Hematopoietic multipotent progenitor cell treated with erythropoietin and hydrocortisone succinate and interleukin-3 and kit ligand, for 15 days (in vitro differentiated cells): Measurements from ENCODE around the gene TNFRSF13B.

Experiments used
- DNase-seq: peaks from one replicate; pipeline ENCODE4 v3.0.0-alpha.2; 2015; ENCODE audit warnings: low spot score

TNFRSF13B gene

DNA sequence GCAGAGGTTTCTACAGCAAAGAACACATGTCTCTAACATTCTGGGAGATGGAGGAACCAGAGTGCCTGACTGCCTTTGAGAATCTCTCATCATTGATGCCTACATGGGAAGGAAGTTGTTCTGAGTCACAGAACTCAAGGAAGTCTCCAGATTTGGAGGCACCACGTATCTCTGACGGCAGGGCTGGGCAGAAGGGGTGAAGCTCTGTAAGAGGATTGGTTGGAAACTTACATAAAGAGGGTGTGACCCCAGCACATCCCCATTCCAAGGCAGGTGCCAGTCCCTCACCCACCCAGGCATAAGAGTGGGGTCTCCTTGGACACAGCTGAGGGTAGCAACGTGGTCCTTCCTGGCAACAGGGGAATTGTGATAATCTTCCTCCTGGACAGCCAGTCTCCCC lies 17.4 kb downstream of the TNFRSF13B start:
- DNase-seq: no peak

DNA sequence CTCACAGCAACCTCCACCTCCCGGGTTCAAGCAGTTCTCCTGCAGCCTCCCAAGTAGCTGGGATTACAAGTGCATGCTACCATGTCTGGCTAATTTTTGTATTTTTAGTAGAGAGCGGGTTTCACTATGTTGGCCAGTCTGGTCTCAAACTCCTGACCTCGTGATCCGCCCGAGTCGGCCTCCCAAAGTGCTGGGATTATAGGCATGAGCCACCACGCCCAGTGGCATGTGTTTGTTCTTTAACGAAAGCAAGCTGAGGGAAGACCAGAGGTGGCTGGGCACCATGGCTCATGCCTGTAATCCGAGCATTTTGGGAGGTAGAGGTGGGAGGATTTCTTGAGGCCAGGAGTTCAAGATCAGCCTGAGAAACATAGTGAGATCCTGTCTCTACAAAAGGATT lies 18.1 kb downstream of the TNFRSF13B start:
- no peak for DNase-seq

DNA sequence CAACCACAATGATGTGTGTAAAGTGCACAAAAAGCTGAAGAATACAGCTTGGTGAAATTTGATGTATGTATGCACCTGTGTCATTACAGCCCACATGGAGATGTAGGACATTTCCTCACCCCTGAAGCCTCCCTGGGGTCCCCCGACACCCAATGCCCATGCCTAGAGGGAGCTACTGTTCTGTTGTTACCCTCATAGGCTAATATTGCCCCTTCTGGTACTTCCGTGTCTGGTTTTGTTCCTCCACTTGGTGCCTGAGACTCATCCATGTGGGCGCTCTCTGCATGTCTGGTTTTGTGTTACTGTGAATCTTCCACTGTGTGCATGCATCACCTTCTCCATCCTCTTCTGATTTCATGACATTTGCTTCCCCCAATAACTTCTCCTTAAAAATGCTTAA lies 18.6 kb downstream of the TNFRSF13B start:
- no peak for DNase-seq

DNA sequence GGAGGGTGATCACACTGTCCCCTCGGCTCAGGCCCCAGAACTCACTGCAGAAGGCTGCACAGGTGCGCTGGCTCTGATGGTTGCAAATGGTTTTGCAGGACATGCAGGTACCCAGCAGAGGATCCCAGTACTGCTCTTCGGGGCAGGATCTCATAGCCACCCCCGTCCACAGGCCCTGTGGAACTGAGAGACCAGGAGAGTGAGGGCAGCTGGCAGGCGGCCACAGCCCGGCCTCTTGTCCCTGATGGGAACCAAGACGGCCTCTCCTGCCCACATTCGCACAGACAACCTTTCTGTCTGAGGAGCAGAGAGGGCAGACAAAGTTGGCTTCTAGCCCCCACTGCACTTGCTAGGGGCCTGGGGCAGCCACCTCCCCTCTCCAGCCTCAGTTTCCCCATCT lies 19.5 kb downstream of the TNFRSF13B start:
- DNase-seq: no peak

DNA sequence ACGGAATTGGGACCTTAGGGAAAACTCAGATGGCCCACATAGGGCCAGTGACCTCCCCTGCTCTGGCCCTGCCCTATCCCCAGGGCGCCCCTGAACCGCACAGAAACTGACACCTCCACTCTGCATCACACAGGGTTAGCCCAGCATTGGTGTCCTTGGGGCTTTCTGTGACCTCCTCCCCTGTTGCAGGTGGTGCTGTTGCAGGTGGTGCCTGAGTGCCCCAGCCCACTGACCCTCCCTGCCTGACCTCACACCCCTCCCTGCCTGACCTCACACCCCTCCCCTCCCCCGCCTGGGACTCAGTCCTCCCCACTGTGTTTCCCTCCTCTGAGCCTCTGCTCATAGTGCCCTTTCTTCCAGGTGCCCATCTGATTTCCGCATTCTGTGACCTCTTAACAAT lies 21.4 kb downstream of the TNFRSF13B start:
- DNase-seq: no peak

DNA sequence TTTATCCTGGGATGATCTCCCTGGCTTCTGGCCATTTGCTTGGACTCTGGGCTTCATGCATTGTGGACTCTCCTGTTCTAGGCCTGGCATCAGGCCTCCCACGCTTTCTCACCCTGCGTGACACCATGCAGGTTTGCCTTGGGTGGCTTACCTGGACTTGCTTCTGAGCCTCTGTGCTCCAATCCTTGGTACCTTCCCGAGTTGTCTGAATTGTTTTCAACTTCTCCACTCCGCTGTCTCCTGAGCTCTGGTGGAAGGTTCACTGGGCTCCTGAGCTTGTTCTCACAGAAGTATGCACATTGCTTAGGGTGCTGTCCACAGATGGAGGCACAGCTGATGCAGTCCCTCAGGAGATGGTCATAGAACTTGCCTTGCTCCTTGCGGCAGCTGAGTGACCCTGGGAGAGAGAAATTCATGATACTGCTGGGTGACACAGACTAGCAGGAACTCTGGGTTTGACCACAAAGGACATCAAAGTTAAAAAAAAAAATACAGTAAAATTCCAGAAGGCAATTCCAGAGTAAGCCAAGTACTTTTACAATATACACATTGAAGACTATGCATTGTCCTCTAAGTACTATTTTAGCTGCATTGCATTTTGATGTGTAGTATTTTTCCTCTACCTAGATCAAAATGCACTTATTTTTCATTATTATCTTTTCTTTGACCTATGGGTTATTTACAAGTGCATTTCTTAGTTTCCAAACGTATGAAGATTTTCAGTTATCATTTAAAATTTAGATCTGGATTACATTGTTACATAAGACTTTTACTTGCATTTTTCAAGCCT lies 23.1 kb downstream of the TNFRSF13B start:
- no peak for DNase-seq

DNA sequence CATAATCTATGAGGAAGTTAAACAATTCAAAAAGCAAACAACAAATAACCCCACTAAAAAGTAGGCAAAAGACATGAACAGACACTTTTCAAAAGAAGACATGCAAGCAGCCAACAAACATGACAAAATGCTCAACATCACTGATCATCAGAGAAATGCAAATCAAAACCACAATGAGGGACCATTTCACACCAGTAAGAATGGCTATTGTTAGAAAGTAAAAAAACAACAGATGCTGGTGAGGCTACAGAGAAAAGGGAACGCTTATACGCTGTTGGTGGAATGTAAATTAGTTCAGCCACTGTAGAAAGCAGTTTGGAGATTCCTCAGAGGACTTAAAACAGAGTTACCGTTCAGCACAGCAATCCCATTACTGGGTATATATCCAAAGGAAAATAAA lies 24.4 kb downstream of the TNFRSF13B start:
- DNase-seq: no peak

DNA sequence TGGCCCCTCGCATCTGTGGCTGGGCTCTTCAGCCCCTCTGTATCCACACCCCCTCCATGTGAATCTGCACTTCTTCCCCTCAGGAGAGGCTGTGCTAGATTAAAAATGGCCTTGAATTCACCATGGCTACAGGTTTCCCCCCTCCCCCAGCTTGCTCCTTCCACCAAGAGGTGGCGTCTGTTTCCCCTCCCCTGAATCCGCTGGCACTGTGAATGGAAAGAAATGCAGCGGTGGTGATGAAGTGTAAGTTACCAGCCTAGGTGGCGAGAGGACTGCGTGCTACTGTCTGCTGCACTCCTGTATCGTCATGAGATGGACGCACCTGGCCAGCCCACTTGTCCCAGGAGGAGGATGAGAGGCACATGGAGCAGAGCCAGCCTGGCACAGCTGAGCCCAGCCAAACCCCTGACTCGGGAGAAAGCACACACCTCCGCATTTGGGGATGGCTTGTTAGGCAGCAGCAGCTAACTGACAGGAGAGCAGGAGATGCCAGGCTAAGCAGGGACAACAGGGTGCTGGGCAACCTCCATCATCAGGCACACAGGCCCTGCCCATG lies 26.2 kb downstream of the TNFRSF13B start:
- DNase-seq: no peak

DNA sequence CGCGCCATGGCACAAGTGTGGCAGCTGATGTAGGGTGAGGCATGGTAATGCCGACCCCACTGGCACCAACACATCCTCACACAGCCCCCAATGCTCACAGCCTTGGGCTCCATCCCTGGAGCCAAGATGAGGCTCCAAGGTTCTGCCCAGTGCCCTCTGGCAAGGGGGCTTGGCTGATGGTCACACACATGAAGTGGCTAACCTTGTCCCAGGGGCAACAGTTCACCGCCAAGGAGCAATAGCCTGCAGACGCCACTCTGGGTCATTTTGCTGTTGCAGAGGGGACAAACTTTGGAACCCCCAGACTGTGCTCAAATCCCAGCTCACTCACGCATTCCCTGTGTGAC lies 26.8 kb downstream of the TNFRSF13B start:
- no peak for DNase-seq

DNA sequence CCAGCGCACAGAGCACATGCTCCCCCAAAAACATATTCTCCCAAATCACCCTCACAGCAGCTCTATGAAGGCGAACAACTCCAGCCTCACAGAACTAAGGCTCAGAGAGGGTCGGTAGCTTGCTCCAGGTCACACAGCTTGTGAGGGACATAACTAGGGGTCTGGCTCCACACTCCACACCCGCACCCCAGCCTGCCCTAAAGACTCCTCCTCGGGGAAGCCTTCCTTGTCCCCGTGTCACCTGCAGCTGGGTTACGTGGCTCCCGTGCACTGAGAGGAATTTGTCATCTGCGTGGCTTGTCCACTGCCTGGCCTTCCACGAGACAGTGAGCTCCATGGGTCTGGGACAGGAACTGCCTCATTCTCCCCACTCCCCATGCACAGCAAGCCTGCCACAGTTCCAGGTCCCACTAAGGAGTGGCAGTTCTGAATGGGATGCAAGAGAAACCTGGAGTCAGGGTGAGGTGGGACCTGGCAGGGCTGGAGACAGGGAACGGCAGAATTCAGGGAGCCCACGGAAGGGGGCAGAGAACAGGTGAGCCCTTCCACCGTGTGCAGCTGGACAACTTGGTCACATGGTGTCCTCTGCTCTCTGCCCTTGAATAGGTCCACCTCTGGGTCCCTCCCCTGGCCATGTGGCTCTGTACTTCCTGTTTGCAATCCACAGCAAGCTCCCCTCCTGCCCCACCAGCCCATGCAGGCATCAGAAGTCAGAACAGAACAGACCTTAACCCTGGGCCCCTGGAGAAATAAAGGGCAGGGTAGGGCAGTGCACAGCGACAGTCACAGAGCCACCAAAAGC lies 27.4 kb downstream of the TNFRSF13B start:
- no peak for DNase-seq

DNA sequence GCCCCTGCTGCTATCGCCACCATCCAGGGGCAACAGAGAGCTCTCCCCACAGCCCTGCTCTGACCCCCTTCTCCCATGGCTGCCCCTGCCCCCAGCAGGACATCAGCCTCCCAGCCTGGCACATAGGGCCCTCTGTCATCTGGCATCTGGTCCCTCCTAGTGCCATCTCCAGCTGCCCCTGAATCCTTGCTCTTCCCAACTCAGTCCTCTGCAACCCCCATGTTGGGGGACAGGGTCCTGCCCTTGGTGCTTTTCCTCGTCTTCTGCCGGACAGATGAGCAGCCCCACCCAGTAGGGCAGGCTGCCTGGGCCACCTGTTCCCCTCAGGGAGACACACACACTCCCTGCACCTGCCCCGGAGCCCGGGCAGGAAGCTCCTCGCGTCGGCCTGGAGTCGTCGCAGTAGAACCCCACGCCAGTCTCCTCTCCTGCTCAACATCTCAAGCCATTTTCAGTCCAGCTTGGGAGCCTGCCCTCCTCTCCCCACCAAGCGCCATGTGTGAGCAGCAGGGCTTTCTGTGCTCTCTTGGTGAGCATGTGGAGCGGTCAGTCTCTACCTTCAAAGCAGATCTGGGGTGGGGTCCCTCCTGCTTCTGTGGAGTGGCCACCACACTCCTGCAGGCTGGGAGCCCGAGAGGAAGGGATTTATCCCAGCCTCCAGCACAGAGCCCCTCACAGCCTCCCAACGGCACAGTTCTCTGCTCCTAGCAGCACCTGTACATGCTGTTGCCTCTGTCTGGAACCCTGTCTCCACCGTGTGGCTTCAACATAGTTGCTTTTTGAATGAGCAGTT lies 28.2 kb downstream of the TNFRSF13B start:
- DNase-seq: no peak

DNA sequence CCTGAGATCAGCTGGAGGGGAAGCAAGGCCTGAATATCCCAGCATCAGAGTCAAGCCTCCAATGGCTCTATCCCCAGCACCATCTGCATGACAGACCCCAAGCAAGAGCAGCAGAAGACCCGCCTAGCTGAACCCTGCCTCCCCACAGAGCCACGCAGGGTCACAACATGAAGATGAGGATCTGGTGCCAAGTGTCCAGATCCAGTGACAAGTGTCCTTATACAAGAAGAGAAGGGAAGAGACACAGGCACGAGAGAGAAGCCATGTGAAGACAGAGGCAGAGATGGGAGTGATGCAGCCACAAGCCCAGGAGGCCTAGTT lies 28.9 kb downstream of the TNFRSF13B start:
- DNase-seq: no peak

DNA sequence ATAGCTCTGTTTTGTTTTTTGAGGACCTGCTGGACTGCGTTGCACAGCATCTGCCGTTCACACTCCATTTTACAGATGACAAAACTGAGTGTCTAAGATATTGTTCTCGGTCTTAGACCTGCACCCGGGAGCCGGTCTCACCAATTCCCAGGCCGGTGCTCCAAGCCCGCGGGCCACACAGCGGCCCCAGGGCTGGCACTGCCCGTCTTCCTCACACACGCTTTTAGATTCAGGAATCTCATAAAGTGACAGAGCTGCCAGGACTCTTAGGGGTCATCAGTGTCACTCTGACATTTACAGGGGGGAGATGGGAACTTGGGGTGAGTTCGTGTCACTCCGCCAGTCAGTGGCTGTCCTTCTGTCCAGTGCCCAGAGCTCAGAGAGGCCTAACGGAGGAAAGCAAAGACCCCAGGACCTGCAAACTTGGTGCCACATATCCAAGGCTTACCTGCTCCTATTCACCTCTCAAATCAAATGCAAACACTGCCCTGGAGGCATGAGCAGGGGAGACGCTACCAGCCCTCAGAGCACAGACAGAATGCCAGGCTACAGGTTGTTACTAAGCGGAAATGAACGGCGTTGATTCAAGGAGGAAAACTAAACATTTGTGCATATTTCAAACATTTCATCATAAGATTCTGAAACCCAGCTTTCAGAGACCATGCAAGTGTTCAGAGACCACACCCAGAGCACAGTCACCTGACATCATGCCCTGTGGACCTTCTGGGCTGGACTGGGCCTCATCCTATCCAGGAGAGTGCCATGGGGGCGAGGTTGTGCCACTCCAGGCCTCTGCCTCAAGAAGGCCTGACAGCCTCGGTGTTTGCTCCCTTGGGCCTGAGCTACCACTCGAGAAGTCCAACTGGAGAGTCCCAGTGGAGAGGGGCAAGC lies 29.5 kb downstream of the TNFRSF13B start:
- DNase-seq: no peak

DNA sequence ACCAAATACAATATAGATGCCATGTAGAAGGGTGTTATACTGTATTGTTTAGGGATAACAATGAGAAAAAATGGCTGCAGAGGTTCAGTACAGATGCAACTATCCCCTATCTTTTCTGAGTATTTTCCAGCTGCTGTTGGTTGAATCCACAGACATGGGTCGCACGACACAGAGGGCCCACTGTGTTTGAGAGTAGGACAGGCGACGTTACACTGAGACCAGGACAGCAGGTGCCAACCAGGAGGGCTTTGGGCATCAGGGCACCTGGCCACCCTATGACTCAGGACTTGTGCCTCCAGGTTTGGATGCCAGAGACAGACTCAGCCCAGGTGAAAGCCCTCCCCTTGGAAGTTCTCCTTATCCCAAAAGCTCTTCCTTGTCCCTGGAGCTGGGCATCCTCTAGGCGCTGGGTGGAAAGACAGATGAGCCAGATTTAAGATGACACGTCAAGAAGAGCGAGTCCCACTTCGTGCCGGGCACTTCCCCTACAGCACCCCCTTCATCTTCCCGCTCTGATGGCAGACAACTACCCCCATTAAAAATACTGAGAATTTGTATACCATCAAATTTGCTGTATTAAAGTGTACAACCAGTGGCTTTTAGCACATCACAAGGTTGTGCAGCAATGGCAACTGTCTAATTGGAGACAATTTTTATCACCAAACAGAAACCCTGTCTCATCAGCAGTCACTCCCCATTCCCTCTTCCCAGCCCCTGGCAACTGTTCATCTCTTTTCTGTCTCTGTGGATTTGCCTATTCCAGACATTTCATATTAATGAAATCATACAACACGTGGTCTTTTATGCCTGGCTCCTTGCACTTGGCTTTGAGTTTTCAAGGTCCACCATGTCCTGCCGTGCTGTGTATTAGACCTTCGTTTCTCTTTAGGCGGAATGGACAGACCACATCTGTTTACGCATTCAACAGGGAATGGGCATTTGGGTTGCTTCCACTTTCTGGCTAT lies 30.6 kb downstream of the TNFRSF13B start:
- DNase-seq: no peak

DNA sequence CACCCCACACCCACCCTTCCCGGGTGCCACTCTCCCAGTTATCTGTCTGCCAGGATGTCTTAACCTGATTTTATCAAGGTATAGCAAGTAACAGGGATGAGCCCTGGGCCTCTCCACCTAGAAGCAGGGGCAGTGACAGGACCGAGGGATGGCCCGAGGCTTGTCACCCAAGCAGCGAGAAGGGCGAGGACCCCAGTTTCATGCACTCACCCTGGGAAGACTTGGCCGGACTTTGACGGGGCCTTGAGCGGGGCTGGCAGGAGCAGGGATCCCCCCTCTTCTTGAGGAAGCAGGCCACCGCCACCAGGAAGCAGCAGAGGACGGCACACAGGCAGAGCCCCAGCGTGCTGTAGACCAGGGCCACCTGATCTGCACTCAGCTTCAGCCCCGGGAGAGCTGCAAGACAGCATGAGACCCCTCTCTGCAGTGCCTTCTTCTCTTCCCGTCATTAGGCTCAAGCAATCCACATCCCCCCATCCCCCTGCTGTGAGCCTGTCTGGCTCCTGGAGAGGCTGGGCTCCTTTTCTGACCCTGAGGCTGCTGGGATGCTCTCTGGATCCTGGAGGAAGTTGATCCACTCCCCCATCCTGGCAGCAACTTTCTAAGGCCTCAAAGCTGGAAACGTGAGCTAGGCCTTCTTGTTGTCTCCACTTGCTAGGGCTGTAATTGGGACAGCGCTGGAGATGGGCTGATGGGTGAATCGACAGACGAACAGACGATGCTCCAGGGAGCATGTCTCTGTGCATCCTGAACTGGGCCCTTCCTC lies 31.6 kb downstream of the TNFRSF13B start:
- no peak for DNase-seq

DNA sequence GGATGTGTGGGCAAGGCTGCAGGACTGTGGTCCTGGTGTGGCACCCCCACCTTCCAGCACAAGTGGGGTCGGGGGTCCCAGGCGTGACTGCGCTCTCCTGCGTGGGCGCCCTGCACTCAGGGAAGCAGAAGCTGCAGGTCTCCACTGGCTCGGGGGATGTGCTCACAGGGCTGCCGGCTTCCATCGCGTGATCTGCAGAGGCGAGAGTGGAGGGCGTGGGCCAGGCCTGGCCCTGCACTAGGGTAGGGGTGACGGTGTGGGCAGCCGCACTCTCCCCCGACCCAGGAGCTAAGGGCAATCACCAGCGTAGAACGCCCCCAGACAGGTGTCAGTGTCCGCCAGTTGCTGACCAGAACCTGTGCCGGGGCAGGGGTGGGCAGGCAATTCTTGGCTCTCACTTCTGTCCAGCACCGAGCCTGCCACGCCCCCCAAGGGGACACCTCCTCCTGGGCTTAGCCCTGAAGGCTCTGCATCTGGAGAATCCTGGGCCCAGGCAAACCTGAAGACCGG lies 32.3 kb downstream of the TNFRSF13B start:
- DNase-seq: no peak

DNA sequence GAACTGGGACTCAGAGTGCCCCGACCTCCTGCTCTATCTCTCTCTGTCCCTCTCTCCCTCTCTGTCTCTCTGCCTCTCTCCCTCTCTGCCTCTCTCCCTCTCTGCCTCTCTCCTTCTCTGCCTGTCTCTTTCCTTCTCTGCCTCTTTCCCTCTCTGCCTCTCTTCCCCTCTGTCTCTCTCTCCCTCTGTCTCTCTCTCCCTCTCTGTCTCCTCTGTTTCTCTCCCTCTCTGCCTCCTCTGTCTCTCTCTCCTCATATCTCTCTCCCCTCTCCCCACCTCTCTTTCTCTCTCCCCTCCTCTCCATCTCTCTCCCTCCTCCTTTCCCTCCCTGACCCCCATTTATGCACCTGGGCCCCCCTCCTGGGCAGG lies 32.7 kb downstream of the TNFRSF13B start:
- no peak for DNase-seq

DNA sequence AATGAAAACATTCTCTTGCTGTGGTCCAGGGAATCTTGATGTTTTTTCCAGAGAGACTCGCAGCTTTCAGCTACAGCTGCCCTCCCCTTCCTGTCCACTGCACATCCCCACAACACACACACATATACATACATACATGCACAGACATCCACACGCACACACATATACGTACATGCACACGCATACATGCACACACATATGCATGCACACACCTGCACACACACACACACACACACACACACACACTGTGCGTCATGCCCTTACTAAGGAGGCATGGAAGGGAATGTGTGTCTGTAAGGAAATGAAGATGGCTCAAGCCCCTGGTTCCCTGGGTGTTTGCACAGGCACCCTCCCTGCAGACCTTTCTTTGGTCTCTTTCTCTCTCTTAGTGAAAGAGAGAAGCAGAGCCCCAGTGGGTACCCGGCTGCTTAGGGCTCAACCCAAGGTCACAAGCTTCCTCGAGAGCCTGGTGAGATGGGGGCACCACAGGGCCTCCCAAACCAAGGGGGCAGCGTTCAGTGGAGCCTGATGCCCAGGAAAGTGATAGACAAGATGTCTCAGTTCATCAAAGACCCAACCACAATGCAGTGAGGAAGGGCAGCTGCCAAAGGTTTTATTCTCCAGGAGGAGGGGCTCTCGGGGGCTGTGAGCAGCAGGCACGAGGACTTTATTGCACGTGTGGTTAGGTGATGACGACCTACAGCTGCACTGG lies 33.3 kb downstream of the TNFRSF13B start:
- no peak for DNase-seq

DNA sequence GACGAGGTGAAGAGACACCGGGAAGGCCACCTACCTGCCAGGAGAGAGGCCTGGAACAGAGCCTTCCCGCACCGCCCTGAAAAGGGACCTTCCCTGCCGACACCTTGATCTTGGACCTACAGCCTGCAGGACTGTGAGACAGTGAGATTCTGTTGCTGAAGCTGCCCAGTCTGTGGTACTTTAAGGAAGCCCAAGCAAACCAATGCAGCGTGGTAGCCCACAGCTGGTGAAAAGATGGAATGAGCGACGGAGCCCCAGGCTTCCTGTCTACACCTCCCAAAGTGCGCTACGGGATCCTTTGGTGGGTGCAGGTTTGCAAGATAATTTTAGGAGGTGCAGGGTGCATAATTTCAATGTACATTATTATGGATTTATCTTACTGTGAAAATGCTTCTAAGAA lies 33.9 kb downstream of the TNFRSF13B start:
- no peak for DNase-seq
